NOMO-1 treated with dmso at 0.1 percent for 144 hours (cell line): Measurements from ENCODE around the gene CCND1.

ENCODE experiments used
- DNase-seq: peaks from one replicate; lab custom pipeline; 2025; ENCODE audit not compliant: unreplicated experiment; lab: John Stamatoyannopoulos, UW

The CCND1 gene

DNA sequence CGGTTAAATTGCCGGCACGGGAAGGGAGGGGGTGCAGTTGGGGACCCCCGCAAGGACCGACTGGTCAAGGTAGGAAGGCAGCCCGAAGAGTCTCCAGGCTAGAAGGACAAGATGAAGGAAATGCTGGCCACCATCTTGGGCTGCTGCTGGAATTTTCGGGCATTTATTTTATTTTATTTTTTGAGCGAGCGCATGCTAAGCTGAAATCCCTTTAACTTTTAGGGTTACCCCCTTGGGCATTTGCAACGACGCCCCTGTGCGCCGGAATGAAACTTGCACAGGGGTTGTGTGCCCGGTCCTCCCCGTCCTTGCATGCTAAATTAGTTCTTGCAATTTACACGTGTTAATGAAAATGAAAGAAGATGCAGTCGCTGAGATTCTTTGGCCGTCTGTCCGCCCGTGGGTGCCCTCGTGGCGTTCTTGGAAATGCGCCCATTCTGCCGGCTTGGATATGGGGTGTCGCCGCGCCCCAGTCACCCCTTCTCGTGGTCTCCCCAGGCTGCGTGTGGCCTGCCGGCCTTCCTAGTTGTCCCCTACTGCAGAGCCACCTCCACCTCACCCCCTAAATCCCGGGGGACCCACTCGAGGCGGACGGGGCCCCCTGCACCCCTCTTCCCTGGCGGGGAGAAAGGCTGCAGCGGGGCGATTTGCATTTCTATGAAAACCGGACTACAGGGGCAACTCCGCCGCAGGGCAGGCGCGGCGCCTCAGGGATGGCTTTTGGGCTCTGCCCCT is 529 bp upstream of the CCND1 start:
- no peak for DNase-seq

DNA sequence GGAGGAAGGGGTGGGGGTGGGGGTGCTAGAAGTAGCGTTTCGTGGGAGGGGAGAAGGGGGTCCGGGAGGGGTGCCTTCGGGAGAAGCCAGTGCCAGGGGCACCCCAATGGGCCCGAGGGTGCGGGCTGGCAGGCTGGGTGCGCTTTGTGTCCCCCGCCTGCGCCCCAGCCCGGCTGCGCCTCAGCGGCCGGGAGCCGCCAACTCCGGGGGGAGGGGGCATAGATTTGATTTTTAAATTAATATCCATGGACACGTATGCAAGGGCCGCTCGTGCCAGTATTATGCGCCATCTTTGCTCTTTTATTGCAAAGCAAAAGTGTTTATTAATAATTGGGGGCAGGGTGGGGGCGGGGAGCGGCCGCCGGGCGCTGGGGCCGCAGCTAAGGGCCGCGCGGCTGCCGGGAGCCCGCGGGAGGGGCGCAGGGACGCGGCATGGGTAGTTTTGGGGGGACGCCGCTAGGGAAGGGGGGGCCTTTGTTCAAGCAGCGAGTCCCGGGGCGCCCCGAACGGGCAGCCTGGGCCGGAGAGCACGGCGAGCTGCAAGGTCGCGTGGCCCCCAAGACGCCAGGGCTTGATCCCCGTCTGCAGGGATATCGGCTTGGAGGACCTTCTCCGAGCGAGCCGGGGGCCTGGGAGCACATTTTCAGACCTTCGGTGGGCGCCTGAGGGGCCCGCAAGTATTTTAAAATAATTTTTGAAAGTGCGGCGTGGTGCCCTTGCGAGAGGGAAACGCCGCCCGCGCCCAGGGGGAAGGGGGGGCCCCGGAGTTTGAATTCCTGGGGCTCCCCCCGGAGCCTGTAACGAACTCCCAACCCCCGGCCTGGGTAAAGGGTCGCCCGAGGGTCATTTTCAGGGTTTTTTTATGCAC is 959 bp downstream of the CCND1 start:
- DNase-seq: no peak

DNA sequence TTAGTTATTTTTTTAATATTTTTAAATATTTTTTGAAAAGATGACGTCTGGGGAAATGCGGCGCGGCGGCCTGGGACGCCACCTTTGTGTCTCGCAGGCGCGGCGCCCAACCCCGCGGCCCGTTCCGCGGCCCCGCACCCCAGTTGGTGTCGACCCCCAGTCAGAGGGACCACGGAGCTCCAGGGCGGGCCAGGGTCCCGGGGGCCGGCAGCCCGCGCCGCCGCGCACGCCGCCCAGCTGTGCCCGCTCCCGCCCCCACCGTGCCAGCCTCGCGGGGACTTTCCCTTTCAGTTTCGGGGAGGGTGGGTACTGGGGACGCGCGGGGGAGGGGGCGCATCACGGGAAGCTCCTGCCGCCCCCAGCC is 1.6 kb downstream of the CCND1 start:
- DNase-seq: no peak

DNA sequence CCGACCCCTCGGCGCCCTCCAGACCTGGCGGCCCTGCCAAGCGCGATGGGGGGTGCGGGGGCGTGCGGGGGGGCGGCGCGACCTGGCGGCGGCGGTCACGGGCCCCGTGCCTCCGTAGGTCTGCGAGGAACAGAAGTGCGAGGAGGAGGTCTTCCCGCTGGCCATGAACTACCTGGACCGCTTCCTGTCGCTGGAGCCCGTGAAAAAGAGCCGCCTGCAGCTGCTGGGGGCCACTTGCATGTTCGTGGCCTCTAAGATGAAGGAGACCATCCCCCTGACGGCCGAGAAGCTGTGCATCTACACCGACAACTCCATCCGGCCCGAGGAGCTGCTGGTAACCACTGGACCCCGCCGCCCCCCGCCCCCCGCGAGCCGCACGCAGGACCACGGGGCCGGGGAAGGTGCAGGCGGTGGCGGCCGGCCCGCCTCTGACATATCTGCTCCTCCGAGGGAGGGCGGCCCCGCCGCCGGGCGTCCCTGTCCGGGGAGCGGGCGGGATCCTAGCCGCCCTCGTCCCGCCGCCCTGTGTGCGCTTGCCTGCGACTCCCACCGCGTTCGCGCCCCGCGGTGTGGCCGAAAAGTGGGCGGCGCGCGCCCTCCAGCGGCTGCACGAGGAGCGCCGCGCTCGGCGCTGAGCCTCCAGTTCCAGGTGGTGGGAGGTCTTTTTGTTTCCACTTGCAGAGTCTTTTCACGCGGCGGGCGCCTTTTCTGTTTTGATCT is 2.1 kb downstream of the CCND1 start:
- peak; percentile 61 for DNase-seq

DNA sequence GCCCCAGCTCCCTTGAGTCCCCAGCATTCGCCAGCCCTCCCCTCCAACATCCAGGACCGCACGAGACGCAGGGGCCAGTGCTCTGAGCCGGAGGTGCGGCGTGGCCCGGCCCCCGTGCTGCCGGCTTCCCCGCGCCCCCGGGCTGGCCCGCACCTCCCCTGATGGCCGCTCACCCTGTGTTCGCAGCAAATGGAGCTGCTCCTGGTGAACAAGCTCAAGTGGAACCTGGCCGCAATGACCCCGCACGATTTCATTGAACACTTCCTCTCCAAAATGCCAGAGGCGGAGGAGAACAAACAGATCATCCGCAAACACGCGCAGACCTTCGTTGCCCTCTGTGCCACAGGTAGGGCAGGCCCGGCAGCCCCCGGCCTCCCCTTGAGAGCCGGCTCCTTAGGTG is 2.7 kb downstream of the CCND1 start:
- DNase-seq: no peak

DNA sequence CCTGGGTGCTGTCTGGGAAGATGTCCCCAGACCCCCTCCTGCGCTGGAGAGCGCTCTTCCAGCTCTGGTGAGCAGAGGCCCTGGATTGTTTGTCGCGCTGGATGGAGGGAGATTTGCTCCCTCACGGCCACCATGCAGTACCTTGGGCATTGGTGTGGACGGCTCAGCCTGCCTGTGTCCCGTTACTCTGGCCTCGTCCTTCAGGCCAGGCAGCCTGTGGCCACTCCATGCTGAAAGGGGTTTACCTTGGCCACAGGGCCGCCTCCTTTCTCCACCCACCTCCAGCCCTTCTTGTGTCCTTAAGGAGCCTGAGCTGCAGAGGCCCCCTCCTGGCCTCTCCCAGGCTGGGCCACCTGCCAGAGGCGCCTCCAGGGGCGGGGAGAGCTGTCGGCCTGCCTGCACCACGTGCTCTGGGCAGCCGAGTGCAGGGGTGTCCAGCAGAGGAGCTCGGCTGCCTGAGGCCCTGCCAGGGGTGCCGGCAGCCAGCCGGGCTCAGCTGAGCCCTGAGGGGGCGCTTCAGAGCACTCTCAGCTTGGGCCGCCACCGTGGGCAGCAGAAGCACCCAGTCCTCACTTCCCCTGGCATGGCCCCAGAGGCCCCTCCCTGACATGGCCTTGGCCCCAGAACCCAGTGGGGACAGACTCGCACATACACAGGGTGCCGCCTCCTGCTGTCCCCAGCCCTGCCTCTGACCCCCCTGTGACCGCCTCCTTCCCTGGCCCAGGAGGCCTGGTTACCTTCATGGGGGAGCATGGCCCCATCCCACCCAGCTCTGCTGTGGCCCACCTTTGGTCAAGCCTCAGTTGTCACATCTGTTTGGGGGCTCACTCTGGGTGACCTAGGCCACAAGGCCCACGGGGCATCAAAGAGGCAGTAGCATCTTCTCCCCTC is 3.4 kb downstream of the CCND1 start:
- no peak for DNase-seq

DNA sequence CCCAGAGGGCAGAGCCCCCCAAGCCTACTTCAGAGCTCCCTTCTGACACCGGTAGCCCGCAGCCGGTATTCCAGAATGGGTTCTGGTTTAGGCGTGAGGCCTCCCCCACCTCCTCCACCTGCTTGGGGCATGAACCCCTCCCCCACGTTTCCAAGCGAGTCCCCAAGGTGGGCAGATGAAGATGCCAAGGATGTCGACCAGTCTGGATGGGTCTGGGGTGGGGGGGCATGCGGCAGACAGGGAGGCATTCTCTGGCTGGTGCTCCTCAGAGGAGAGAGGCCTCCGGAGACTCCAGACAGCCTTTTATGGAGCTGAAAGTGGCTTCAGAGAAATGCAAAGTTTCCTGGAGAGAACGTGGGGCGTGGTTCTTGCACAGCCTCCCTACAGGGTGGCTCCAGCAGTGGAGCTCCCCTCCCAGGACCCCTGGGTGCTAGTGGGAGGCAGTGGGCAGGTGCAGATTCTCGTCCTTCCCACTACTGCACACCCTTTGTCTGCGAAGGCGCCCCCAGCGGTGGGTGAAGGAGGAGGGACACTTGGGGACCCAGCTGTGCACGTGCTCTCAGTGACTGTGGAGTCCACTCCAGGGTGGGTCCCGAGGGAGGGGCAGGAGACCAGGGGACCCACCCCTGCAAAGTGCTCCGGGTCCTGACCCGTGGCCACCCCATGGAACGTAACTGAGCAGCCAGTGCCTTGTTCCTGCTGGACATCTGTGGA is 4.2 kb downstream of the CCND1 start:
- no peak for DNase-seq

DNA sequence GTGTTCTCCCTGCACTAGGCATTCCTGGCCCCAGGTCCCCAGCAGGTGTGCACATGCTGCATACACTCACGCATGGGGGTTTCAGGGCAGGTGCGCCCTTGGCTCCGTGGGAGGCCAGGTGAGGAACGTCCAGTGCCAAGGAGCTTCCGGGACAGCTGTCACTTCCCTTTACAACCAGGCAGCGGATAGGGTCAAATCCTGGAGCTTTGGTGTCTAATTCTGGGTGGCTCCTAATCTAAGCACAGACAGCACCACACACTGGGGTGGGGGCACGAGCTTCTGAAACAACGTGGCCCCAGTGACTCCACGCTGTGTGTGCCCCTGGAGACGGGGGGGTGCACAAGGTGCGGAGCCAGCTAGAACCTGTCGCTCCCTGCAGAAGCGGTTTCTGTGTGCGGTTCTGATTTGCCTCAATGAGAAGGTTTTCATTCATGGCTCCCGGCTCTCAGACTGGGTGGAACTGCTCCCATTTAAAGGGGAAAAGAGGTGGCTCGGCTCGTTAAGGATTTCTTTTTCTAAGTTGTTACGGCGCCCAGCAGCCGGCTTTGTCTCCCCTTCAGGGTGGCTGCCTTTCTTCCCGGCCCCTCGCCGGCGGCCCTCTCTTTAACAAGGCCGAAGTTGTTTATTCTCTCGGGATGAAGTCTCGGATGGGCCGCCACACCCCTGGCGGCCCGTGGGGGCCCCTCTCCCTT is 5.0 kb downstream of the CCND1 start:
- DNase-seq: no peak

DNA sequence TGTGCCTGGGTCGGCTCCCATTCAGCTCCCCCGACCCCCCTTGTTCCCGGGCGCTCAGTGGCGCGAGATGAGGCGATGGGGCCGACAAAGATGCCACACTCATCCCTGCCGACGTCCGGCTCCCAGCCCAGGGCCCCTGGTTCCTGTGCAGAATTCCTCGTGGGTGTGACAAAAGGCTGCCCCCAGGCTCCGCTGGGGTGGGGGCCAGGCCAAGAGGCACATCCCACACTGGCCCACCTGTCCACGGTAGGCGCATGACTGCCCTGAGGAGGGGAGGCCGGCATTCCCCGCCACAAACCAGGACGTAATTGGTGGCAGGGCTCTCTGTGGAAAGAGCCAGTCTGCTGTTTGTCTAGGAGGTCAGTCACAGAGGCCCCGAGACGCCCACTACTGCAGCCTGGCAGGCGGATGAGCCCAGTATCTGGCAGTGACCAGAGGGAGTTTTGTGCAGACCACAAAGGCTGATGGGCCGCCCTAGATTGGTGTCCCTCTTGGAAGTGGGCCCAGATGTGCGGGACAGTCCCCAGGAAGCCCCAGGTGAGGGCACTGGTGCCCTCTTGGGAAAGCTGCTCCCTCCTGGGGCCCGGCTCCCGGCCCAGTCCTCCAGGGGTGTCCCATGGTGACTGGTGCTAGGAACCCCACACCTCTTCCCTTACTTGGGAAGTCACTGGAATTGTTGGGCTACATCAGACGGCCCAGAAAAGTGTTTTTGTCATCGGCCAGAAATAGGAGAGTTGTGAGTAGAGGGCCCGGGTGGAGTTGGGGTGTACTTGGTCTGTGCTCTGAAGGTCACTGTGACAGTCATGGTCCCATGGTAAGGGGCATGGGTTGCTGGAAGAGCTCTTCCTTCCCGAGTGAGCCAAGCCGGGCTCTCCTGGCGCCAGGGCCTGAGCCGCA is 5.8 kb downstream of the CCND1 start:
- no peak for DNase-seq

DNA sequence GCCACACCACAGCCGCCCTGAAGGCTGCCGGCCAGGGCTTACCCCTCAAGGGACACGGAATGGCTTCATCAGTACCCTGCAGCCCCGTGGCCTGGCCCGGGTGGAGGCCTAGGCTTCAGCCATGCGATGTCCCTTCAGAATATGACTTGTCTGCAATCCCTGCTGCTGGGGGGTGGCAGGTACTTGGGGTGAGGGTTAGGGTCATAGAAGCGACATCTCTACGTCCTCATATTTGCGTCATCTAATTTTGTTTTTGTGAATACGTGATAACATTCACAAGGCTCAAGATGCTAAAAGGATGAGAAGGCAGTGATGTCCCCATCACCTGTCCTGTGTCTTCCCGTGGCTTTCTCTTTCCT is 6.4 kb downstream of the CCND1 start:
- DNase-seq: no peak

DNA sequence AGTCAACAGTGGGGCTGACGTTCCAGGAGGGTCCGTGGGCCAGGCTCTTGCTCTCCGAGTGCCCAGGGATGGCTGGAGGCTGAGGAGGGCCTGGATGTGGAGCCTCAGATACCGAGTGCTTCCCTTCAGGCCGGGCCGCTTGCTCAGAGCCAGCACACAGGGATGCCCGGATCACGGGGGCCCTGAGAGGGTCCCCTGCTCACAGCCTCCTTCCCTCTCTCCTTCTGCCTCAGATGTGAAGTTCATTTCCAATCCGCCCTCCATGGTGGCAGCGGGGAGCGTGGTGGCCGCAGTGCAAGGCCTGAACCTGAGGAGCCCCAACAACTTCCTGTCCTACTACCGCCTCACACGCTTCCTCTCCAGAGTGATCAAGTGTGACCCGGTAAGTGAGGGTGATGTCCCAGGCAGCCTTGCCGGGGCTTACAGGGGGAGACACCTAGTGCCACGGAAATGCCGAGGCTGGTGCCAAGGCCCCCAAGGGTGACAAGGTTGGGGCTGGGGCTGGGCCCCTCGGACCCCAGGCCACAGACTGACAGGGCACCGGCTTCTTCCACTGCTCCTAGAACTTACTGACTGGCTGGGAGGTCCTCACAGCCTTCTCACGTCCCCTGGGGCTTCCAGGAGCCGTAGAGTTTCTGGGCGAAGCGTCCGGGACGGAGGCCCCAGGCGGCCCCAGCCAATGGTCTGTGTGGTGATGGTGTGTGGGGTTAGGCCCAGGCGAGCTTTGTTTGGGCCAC is 7.0 kb downstream of the CCND1 start:
- no peak for DNase-seq

DNA sequence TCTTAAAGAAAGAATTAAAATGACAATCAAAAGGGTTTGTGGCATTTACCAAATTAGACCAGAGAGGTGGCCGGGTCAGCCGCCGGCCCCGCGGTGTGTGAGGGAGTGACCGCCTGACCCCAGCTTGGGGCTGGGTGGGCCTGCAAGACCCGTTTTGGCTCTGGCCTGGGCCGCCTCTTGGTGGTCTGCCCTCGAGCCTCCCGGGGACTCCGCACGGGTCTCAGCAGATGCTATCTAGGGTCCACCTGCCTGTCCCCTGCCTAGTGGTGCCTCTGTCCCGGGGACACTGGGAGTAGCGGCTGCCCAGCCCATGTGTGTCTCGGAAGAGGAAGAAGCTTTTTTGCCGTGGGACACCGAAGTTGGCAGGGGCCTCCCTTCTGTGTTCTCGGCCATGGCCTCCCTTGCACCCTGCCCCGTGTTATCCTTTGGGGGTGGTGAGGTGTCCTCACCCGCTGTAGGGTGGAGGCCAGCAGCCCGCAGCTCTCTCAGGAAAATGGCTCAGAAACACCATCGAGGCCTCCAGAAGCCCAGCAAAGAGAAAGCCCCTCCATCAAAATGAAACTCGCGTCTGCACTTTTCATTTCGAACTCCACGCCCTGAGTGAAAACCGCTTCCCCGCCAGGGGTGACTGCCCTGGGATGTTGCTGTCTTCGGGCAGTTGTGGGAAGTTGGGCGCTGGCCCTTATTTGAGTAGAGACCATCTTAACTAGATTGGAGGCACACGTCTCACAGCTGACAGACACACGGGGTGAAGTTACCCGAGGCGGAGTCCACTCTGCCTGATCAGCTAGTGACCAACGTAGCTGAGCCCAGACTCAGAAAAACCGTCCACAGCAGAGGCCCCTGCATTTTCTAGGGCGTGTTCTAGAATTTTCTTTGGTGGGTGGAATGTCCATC is 8.0 kb downstream of the CCND1 start:
- no peak for DNase-seq

DNA sequence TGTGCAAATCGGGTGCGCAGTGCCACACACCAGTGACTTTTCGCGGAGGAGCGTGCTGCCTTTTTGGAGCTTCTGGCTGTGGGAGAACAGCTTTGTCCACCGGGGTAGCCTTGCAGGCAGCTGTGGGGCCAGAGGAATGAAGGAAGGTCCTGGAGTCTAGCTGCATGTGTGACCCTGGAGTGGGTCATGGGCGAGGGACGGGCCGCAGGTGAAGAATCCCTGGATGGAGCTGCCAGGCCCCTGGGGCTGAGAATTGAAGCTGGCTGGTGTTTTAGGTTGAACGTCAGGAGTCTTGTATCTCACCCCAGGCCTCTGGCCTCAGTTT is 8.6 kb downstream of the CCND1 start:
- no peak for DNase-seq

DNA sequence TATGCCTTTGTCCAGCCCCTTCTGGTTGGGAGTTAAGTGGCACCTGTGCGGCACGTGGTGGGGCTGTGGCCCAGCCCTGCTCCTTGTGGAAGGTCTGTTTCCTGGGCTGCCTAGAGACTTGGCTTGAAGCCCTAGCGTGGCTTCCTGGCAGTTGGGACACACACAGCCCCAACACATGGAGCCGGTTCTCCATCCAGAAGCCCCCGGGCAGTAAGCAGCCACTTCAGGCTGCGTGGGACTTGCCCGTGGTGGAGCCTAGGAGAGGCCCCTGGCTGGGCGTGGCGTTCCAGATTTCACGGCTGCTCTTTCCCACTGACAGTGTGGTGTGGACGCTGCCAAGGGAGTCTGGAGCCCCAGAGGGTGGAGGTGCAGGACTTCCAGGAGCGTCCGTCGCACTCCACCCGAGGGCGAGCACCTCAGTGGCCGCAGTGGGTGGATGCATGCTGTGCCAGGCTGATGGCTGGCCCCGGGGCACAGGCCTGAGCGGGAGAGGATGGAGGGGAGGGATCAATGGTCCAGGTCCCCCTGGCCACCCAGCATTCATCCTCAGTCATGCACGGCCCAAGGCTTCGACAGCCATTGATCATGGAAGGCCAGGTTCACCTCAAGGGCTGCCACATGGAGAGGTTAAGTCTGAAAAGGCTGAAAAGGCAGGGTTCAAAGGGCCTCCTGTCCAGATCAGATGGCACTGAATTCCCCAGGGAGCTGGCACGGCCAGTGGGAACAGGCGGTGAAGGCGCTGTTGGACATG is 9.3 kb downstream of the CCND1 start:
- DNase-seq: no peak

DNA sequence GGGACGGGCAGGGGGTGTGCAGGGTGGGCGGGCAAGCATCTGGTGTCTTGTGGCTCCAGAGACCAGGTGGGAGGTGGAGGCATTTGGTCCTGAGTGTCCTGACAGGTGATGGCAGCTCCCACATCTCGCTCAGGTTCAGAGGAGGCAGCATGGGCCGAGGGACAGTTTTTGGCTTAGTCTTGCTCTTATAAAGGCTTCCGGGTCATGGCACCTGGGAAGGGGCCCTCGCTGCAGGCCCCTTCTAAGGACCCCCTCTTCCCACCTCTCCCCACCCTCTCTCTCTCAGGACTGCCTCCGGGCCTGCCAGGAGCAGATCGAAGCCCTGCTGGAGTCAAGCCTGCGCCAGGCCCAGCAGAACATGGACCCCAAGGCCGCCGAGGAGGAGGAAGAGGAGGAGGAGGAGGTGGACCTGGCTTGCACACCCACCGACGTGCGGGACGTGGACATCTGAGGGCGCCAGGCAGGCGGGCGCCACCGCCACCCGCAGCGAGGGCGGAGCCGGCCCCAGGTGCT is 9.9 kb downstream of the CCND1 start:
- DNase-seq: no peak
